Hematopoietic multipotent progenitor cell treated with erythropoietin and hydrocortisone succinate and interleukin-3 and kit ligand, for 8 days (in vitro differentiated cells): Measurements from ENCODE around the gene BRD2.
A peak's percentile ranks its signal among the peaks of the same experiment; 100 is the strongest.
"Not testable (repeated sequence)": the region's sequence is repeated elsewhere in the genome, so short reads cannot be mapped to it uniquely, and the experiment has no call there.

Experiments used
- DNase-seq: peaks from one replicate; pipeline ENCODE4 v3.0.0-alpha.2; 2015

BRD2 gene

GRCh38 chr6:32968093-32968866 is at the start of gene BRD2:
TSS of gene BRD2 (plus strand) at chr6:32968594. CDS start at chr6:32972899, 4,305 bp downstream.
- peak; percentile 98 for DNase-seq

GRCh38 chr6:32920715-32921114 is 47.7 kb upstream of the BRD2 start:
- no peak for DNase-seq

DNA sequence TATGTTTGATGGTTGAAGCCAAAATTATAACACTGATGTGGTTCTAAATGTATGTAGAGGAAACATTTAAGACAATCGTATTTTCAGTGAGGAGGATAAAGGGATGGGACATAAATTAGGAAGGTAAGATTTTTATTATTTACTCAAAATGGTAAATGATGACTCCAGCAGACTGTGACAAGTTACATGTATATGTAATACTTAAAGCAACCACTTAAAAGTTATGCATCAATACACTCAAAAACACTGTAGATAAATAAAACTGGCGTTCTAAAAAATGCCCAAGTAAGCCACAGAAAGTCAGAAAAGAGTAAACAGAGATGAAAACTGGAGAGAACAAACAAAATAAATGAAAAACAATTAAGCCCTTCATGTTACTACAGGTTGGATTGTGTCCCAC is 46.3 kb upstream of the BRD2 start:
- DNase-seq, result no peak

- no peak for DNase-seq
Measured at GRCh38 chr6:32931211-32931610, 37.2 kb upstream of the BRD2 start.

DNA sequence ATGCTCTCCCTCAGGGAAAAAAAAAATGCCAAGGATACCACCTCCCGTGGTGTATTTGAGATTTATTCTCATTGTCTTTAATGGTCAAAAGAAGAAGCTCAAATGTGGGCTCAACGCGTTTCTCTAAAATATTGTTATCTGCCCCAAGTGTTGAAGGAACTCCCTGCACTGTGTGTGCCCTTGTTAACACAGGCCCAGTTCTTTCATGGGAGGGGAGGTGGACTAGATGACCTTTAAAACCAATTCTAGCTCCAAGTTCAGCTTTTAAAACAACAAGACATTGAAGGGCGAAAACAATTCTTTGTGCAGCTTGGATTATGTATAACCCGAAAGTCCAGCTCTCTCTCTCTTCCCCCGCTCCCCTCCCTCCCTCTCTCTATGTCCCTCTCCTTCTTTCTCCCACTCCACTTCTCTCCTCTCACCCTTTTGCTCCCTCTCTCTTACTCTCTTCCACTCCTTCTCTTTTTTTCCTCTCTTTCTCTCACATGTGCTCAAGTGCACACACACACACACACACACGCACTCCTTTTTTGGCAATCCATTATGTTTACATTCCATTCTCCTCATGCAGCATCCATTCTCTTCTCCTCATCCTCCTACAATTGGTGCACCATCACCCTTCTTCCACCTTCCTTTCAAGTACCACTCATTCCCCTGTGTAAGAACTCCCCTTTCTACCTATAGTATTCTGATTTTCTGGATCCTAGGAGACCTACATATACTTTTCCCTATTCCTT is 36.1 kb upstream of the BRD2 start:
- no peak for DNase-seq

DNA sequence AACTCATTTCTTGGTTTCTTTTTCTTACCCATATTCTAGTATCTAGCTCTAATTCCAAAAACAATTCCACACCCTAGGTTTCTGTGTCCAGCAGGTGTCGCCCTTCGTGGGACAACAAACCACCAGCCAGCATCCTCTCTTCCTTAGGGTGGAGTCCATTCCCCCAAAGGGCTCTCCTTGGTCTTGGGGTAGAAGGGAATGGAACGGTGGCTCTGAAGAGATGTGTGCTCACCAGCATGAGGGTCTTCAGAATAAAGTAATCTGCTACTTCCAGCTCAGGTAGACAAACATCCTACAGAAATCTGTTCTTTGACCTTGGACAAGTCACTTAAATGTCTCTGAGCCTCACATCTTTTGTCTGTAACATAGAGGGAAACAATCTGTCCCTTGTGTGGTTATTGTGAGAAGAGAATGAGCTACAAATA is 34.7 kb upstream of the BRD2 start:
- DNase-seq, result peak; percentile 85

GRCh38 chr6:32935551-32936238 is 32.7 kb upstream of the BRD2 start:
- no peak for DNase-seq

GRCh38 chr6:32936239-32937152 is 31.9 kb upstream of the BRD2 start:
- no peak for DNase-seq

DNA sequence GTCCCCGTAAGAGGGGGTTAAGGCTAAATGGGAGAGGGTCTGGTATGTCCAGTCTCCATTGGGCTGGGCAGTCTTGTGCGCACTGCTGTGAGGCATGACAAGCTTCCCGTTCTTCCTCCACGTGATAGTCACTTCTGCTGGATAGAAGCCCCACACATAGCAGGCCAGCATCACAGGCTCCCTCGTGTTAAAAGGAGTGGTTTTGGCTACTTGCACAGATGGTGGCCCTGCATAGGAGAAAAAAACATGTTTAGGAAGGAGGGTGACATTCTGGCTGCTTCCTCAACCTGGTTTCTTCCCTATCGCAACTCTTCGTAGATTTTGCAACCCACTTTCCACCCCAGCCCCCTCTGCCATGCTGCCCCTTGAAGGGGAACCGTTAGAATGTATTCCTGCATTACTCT is 31.2 kb upstream of the BRD2 start:
- no peak for DNase-seq

DNA sequence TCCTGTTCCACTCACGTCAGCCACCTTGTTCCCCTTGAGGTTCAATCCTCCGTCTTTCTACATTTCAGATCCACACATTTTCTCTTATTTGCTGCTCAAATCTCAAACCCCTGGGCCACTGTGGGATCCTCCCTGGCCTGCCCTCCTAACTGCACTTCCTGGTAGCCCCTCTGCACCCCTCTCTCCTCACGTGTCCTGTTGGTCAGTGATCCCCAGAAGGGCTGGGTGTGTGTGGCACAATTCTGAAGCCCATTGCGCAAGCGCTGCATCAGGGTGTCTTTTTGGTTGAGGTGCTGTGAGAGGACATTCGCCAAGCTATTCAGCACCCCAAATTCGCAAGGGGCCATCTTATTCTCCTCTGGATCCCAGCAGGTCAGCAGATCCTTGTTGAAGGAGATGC is 29.9 kb upstream of the BRD2 start:
- no peak for DNase-seq

DNA sequence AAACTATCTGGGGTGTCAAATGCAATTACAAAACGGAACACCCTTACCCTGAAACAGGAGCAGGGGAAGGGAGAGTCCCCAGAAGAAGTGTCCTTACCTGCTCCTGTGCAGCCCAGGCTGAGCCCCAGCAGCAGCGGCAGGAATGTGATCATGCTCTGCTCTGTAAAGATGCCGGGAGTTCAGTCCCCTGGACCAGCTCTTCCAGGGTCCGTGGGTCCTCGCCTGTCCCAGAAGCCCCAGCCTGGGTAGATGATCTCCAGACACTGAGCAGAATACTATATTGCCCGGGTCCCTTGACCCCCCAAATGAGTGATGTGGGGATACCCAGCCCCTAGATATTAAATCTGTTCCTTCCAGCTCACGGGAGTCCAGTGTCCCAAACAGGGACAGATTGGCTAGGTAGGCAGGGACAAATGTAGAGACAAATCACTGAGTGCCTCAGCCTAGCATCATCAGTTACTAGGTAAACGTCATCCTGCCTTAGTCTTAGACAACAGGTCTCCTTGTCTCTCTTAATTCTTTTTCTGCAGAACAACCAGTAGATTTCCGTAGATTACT is 27.7 kb upstream of the BRD2 start, which contains the start of gene HLA-DMB:
Gene HLA-DMB (minus strand): TSS at position 373 of the 558 bp plus-strand sequence. CDS start 221 bp downstream, at position 152.
- peak; percentile 74 for DNase-seq

DNA sequence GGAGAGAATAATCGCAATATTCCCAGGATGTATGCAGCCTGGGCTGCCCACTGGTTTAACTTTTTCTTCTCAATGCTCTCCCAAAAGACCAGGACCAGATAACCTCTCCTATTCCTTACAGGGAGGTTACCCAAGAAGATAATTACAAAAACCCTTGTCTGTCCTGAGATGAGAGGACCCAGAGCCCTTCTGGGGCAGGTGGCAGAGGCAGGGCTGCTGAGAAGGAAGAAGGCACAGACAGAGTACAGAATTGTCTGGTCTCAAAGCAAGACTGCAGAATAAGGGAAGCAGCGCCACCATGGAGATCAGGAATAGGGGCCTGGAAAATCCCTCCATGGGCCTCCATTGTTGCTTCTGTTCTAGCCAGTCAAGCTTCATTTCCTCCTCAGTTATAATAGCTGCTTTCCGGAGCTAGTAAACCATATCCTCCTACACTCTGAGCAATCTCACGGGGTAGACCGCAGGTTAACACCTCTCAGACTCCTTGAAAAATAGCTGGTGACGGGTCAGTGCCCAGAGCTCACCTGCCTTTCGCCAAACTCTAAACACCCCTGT is 27.1 kb upstream of the BRD2 start:
- DNase-seq, result no peak

GRCh38 chr6:32942555-32943123 is 25.8 kb upstream of the BRD2 start:
- DNase-seq, result not testable (repeated sequence)

DNA sequence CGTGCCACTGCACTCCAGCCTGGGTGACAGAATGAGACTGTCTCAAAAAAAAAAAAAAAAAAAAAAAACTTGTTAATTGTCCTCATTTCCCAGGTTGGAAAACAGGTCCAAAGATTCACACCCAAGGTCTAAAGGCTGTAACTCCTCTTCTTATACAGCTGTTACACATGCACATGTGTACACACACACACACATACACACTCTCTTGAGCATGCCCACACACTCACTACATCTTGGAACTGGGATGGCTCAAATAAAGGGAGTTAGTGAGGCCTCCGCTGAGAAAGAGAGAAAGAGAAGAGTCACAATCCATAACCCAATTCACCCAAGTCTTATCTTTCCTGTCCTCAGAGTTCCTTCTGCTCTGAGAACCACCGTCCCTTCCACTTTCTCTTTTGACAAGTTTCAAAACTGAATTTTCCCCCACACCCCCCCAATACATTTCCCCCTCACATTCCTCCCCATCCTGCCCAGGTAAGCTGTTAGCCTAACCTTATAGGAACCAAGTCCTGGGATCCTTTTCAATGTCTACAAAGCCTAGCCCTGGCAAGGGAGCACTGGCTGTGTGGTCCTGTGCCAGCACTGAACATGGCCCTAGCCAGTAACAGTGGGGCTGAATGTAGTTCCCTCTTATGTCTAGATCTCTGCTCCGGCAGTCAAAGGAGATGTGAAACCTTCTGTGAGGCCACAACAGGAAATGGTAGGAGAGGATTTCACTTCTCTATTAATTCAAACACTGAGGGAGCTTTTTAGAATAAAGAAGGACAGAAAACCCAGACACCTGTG is 24.3 kb upstream of the BRD2 start:
- DNase-seq, result no peak

DNA sequence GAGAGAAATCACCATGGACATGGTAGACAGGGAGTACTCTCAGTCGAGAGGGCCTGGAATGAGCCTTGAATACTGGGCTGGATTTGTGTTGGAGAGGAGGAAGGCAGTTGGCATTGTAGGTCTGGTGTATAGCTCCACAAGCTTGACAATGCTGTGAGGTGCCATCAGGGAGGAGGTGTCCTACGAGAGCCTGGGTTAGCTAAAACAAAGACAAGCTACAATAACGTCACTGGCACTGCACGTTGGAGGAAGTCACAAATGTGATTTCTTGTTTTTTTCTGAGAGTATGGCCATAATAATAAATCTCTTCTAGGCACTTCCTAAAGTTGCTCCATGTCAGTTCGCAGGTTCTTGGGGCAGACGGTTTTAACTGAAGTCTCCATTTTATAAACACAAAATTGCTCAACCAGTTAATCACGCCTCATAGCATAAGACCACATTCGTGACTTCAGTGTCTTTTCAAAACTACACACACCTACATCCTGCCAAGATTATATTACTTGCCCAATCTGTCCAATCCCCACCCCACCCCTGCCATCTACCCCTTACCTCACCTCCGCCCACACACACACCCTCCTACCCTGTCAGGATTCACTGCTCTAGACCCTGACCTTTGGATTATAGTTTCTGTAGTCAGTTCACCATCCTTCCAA is 23.2 kb upstream of the BRD2 start:
- DNase-seq, result no peak

- DNase-seq, result no peak
Measured at GRCh38 chr6:32945953-32946352, 22.4 kb upstream of the BRD2 start.

GRCh38 chr6:32946893-32947292 is 21.5 kb upstream of the BRD2 start:
- DNase-seq, result no peak

DNA sequence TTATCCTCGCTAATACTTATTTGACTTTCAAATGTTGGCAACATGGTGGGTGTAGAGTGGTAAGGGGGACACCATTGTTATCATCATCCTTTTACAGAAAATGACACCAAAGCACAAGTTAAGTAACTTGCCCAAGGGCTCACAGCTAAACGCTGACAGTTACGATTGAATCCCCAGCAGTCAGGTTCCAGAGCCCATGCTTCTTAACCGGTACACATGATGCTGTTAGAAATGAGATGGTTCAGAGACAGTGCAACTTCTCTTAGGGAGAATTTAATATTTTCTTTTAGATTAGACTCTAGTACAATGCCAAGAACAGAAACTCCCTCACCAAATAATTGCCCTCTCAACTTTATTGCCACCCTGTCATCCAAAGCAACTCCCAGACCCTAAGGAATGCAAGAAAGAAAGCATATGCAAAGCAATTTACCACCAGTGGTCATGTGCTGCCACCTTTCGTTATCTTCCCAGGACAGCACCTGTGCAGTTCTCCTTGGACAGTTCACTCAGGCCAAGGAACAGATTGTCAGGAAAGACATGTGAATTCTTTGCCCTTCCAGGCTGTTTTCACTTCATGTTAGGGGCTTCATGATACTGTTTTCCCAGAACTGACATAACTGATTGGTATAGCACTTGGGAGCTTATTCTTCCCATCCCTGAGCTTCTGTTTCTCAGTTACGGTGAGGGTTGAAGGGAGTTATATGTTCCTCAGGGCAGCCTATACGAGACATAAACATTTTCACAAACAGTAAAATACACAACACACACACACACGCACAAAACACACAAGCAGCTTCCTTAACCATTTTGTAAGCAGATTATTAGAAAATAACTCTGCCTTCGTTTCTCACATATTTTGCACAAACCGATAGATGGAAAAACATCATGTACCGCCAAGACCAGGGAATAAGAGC is 20.6 kb upstream of the BRD2 start:
- DNase-seq, result peak; percentile 52

- no peak for DNase-seq
Measured at GRCh38 chr6:32949113-32949512, 19.3 kb upstream of the BRD2 start.
